Ectodermal cell (in vitro differentiated cells): Measurements from ENCODE around the gene CSMD2. TPM values are rescaled to one million over a fixed set of nuclear protein-coding genes. Genes with fewer than 3 reads are reported as not detected.
"Not testable (repeated sequence)": the region's sequence is repeated elsewhere in the genome, so short reads cannot be mapped to it uniquely, and the experiment has no call there.

Source experiments
- H3K27ac ChIP-seq: 2 replicates; pipeline ENCODE4 v1.7.0; 2013; ENCODE audit warnings: mild to moderate bottlenecking, low read depth, low read length; ENCODE audit not compliant: insufficient read depth, poor library complexity, severe bottlenecking
- H3K27me3 ChIP-seq: 2 replicates; pipeline ENCODE4 v1.7.0; 2013; ENCODE audit warnings: mild to moderate bottlenecking, low read length; ENCODE audit not compliant: insufficient read depth, control insufficient read depth, poor library complexity, severe bottlenecking
- H3K36me3 ChIP-seq: one replicate; pipeline ENCODE4 v1.7.0; 2013; ENCODE audit warnings: low read length; ENCODE audit not compliant: control insufficient read depth, insufficient read depth
- H3K4me1 ChIP-seq: one replicate; pipeline ENCODE4 v1.7.0; 2013; ENCODE audit warnings: low read length; ENCODE audit not compliant: control insufficient read depth, insufficient read depth
- H3K4me3 ChIP-seq: 2 replicates; pipeline ENCODE4 v1.7.0; 2013; ENCODE audit warnings: low read depth, low read length, control low read depth; ENCODE audit not compliant: insufficient read depth
- H3K9me3 ChIP-seq: 2 replicates; pipeline ENCODE4 v1.7.0; 2013; ENCODE audit warnings: mild to moderate bottlenecking, low read length, moderate library complexity; ENCODE audit not compliant: control insufficient read depth
- WGBS, 2 experiments: methylation state at CpG; one replicate each; pipeline ENCODE4 v1.1.7; 2013; ENCODE audit warnings: missing lambda C conversion rate in 2 of 2; 5-methylcytosine and 5-hydroxymethylcytosine counted together
- polyA plus RNA-seq, 4 experiments: library from polyadenylated mRNA; stranded (reverse); fragments of 50-300 nt; gene quantifications; one replicate each; pipeline ENCODE4 v1.2.3, GENCODE V29; 2013

The CSMD2 gene
- 7.3 TPM for polyA plus RNA-seq (2013, experiment 1 of 4)
- 9.7 TPM for polyA plus RNA-seq (2013, experiment 2 of 4)
- polyA plus RNA-seq (2013, experiment 3 of 4), result 6.1 TPM
- polyA plus RNA-seq (2013, experiment 4 of 4), result 6.7 TPM

- H3K9me3 ChIP-seq, result no peaks in the 10 kb centered on the region
- WGBS, 2 experiments, result 0% methylated on average over 78 of the region's 78 CpGs
- no peak within 1 kb of the TSS for H3K27ac ChIP-seq
- peak within 1 kb of the TSS; percentile 59 for H3K4me3 ChIP-seq
- peaks cover 42% of the 10 kb centered on the region for H3K27me3 ChIP-seq
- peaks cover 16% of the 10 kb centered on the region for H3K4me1 ChIP-seq
- H3K36me3 ChIP-seq, result no peaks in the 10 kb centered on the region
These were observed at the start of gene CSMD2 for GRCh38 chr1:34164771-34165391. TSS of gene CSMD2 (minus strand) at chr1:34165230. CDS start at chr1:34165097, 133 bp downstream.

- no peaks in the 10 kb centered on the region for H3K36me3 ChIP-seq
- peaks cover 9% of the 10 kb centered on the region for H3K4me1 ChIP-seq
- no peaks in the 10 kb centered on the region for H3K9me3 ChIP-seq
- 23 to 44% methylated on average over 3 of the region's 3 CpGs for WGBS, 2 experiments
- H3K27ac ChIP-seq, result no peak overlapping the region
- H3K27me3 ChIP-seq, result no peaks in the 10 kb centered on the region
- H3K4me3 ChIP-seq, result no peak overlapping the region
These were observed 48.9 kb upstream of the CSMD2 start for GRCh38 chr1:34213956-34214355.

GRCh38 chr1:34212673-34213072 lies 47.6 kb upstream of the CSMD2 start:
- H3K36me3 ChIP-seq, result no peaks in the 10 kb centered on the region
- H3K9me3 ChIP-seq, result no peaks in the 10 kb centered on the region
- 92 to 94% methylated on average over 4 of the region's 4 CpGs for WGBS, 2 experiments
- no peaks in the 10 kb centered on the region for H3K27me3 ChIP-seq
- H3K4me1 ChIP-seq, result peaks cover 9% of the 10 kb centered on the region
- no peak overlapping the region for H3K27ac ChIP-seq
- H3K4me3 ChIP-seq, result no peak overlapping the region

- Histone ChIP-seq H3K4me1 (no peaks in the 10 kb centered on the region), H3K9me3 (no peaks in the 10 kb centered on the region), H3K27ac (no peak overlapping the region), H3K36me3 (no peaks in the 10 kb centered on the region), H3K4me3 (no peak overlapping the region), H3K27me3 (no peaks in the 10 kb centered on the region)
- 92 to 96% methylated on average over 1 of the region's 1 CpG for WGBS, 2 experiments
These were observed 34.9 kb upstream of the CSMD2 start for GRCh38 chr1:34199927-34200326.

GRCh38 chr1:34192621-34193020 lies 27.6 kb upstream of the CSMD2 start:
- Histone ChIP-seq H3K4me1 (peaks cover 6% of the 10 kb centered on the region), H3K36me3 (no peaks in the 10 kb centered on the region), H3K4me3 (no peak overlapping the region), H3K27me3 (no peaks in the 10 kb centered on the region), H3K27ac (no peak overlapping the region), H3K9me3 (no peaks in the 10 kb centered on the region)
- WGBS, 2 experiments, result 56 to 60% methylated on average over 3 of the region's 3 CpGs

- H3K4me3 ChIP-seq, result no peak overlapping the region
- H3K36me3 ChIP-seq, result no peaks in the 10 kb centered on the region
- no peaks in the 10 kb centered on the region for H3K9me3 ChIP-seq
- H3K27me3 ChIP-seq, result no peaks in the 10 kb centered on the region
- WGBS, 2 experiments, result 94% methylated on average over 2 of the region's 2 CpGs
- peaks cover 6% of the 10 kb centered on the region for H3K4me1 ChIP-seq
- H3K27ac ChIP-seq, result no peak overlapping the region
These were observed 25.7 kb upstream of the CSMD2 start for GRCh38 chr1:34190692-34191091.

- H3K27me3 ChIP-seq, result no peaks in the 10 kb centered on the region
- no peak overlapping the region for H3K4me3 ChIP-seq
- peaks cover 6% of the 10 kb centered on the region for H3K4me1 ChIP-seq
- no peaks in the 10 kb centered on the region for H3K36me3 ChIP-seq
- WGBS, 2 experiments, result 77 to 79% methylated on average over 4 of the region's 4 CpGs
- no peak overlapping the region for H3K27ac ChIP-seq
- no peaks in the 10 kb centered on the region for H3K9me3 ChIP-seq
These were observed 24.0 kb upstream of the CSMD2 start for GRCh38 chr1:34188985-34189384.

- WGBS, 2 experiments, result 3 to 7% methylated on average over 8 of the region's 8 CpGs
- no peaks in the 10 kb centered on the region for H3K9me3 ChIP-seq
- H3K4me1 ChIP-seq, result peaks cover 1% of the 10 kb centered on the region
These were observed 23.4 kb upstream of the CSMD2 start for GRCh38 chr1:34188418-34188817.

GRCh38 chr1:34186741-34187494 lies 21.9 kb upstream of the CSMD2 start:
- WGBS, 2 experiments, result 89 to 90% methylated on average over 12 of the region's 12 CpGs
- Histone ChIP-seq H3K27ac (no peak overlapping the region), H3K4me3 (no peak overlapping the region), H3K36me3 (no peaks in the 10 kb centered on the region), H3K27me3 (no peaks in the 10 kb centered on the region), H3K9me3 (no peaks in the 10 kb centered on the region), H3K4me1 (no peaks in the 10 kb centered on the region)

More at GRCh38 chr1:34188418-34188817, 23.4 kb upstream of the CSMD2 start:
- no peaks in the 10 kb centered on the region for H3K36me3 ChIP-seq
- H3K27me3 ChIP-seq, result no peaks in the 10 kb centered on the region
- no peak overlapping the region for H3K4me3 ChIP-seq
- H3K27ac ChIP-seq, result no peak overlapping the region

- not testable (repeated sequence) for H3K27ac ChIP-seq, H3K36me3 ChIP-seq, H3K9me3 ChIP-seq, H3K27me3 ChIP-seq, H3K4me3 ChIP-seq, H3K4me1 ChIP-seq
- 90 to 93% methylated on average over 4 of the region's 4 CpGs for WGBS, 2 experiments
These were observed 18.4 kb upstream of the CSMD2 start for GRCh38 chr1:34183381-34183780.
